Mesothelial cell of epicardium (in vitro differentiated cells): ENCODE measurements around the gene OR4D9. TPM values are rescaled to one million over a fixed set of nuclear protein-coding genes. Genes with fewer than 3 reads are reported as not detected.
"Not testable (repeated sequence)": the region's sequence is repeated elsewhere in the genome, so short reads cannot be mapped to it uniquely, and the experiment has no call there.

Experiments used
- DNase-seq, 2 experiments: peaks; one replicate each; pipeline ENCODE4 v3.0.0; 2021; ENCODE audit warnings: low spot score in 2 of 2; ENCODE audit not compliant: unreplicated experiment in 2 of 2
- H3K27ac Mint-ChIP-seq: 2 replicates; pipeline ENCODE4 v1.8.0; 2021; ENCODE audit warnings: mixed read lengths
- H3K27me3 Mint-ChIP-seq: 2 replicates; pipeline ENCODE4 v1.8.0; 2021; ENCODE audit warnings: low read depth, mixed read lengths
- H3K36me3 Mint-ChIP-seq: 2 replicates; pipeline ENCODE4 v1.8.0; 2021; ENCODE audit warnings: mixed read lengths
- H3K4me1 Mint-ChIP-seq: 2 replicates; pipeline ENCODE4 v1.8.0; 2021; ENCODE audit warnings: mixed read lengths
- H3K4me3 Mint-ChIP-seq: 2 replicates; pipeline ENCODE4 v1.8.0; 2021; ENCODE audit warnings: mild to moderate bottlenecking, moderate library complexity, mixed read lengths
- H3K9me3 Mint-ChIP-seq: 2 replicates; pipeline ENCODE4 v1.8.0; 2021; ENCODE audit warnings: mixed read lengths
- total RNA-seq: library from RNA; stranded (reverse); gene quantifications from 3 replicates; pipeline ENCODE4 v1.2.1, GENCODE V29; 2021
- TF ChIP-seq, protein P1 (sequence below): fragments of 200-600 bp; sonication (generic); IDR thresholded peaks from one replicate; pipeline ENCODE4 v1.5.0; 2021; ENCODE audit warnings: antibody characterized with exemption; ENCODE audit not compliant: unreplicated experiment

OR4D9 gene
- total RNA-seq, 1 donor from 2014 or later = not detected

DNA sequence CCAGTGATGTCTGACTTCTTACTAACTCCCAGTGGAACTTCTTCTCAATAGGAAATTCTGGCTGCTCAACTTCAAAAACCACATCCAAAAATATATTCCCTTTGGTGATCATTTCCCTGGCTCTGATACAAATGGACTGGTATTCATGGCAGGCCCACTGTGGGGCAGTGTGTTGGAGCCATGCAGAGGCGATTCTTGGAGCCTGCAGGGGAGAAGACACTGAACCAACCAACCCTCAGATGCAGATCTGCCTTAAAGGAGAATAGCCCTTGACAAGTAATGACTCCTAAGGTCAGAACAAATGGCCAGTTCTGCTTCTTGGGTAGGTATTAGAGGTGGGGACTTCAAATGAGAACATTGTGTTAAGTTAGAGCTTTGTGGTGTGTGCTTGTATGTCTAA lies 12.2 kb downstream of the OR4D9 start:
- DNase-seq = no peak
- Mint-ChIP-seq H3K36me3 (no peaks in the 10 kb centered on the region), H3K4me3 (no peak overlapping the region), H3K9me3 (no peaks in the 10 kb centered on the region), H3K27me3 (peaks cover 20% of the 10 kb centered on the region), H3K27ac (no peak overlapping the region), H3K4me1 (peaks cover 3% of the 10 kb centered on the region)
- TF ChIP-seq, protein P1, sequence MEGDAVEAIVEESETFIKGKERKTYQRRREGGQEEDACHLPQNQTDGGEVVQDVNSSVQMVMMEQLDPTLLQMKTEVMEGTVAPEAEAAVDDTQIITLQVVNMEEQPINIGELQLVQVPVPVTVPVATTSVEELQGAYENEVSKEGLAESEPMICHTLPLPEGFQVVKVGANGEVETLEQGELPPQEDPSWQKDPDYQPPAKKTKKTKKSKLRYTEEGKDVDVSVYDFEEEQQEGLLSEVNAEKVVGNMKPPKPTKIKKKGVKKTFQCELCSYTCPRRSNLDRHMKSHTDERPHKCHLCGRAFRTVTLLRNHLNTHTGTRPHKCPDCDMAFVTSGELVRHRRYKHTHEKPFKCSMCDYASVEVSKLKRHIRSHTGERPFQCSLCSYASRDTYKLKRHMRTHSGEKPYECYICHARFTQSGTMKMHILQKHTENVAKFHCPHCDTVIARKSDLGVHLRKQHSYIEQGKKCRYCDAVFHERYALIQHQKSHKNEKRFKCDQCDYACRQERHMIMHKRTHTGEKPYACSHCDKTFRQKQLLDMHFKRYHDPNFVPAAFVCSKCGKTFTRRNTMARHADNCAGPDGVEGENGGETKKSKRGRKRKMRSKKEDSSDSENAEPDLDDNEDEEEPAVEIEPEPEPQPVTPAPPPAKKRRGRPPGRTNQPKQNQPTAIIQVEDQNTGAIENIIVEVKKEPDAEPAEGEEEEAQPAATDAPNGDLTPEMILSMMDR = no peak

DNA sequence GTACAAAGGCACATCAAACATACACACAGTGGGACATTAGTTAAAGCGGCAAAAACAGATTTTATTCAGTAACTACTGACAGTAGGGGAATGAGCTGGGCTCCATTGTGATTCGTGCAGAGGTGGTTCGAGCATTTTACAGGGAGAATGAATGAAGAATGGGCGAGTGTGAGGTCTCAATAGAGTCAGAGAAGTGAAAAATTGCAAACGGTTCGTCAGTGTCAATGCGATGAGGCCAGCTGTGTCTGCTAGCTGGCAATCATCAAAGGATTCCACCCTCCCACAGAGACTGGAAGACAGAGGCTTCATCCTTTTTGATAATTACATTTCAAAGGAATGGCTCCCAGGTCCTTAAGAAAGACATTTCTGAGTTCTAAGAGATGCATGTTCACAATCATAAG lies 17.4 kb downstream of the OR4D9 start:
- Mint-ChIP-seq H3K27ac (no peak overlapping the region), H3K4me1 (peaks cover 9% of the 10 kb centered on the region), H3K36me3 (no peaks in the 10 kb centered on the region), H3K27me3 (peaks cover 10% of the 10 kb centered on the region), H3K9me3 (peaks cover 8% of the 10 kb centered on the region), H3K4me3 (no peak overlapping the region)
- TF ChIP-seq, protein P1 = no peak
- no peak for DNase-seq

DNA sequence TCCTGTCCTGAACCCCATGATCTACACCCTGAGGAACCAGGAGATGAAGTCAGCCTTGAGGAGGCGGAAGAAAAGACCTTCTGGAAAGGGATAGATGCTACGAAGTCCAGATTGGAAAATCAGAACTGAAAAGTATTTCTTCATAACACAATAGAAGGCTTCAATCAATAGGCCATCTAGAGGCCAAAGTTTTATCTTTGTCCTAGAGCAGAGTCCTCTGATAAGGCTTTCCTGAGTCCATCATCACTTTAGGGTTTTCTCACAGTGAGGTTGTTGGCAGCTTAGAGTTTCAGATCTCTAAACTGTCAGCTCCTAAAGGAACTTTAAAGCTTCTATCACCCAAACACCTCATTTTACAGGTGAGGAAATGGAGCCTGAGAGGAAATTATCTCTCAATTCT lies 21.3 kb downstream of the OR4D9 start:
- Mint-ChIP-seq H3K27me3 (no peaks in the 10 kb centered on the region), H3K9me3 (peaks cover 8% of the 10 kb centered on the region), H3K4me1 (peaks cover 15% of the 10 kb centered on the region), H3K27ac (no peak overlapping the region), H3K4me3 (no peak overlapping the region), H3K36me3 (no peaks in the 10 kb centered on the region)
- DNase-seq = no peak
- TF ChIP-seq, protein P1 = no peak

DNA sequence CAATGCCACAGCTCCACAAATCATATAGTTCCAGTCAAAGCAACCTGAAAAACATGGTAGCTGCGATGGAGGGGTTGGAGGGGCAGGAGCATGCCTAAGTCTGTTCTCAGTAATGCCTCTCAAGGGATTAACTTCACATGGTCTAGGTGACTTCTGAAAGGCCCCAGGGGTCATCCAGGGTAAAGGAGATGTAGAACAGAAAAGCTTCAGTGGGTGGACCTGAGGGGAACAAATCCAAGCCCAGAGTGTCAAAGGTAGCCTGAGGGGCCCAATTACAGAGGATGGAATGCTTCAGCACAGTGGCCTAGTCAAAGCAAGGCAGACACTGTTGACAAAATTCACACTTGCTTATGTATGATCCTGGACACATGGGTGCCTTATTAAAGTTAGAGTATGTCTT lies 23.3 kb downstream of the OR4D9 start:
- no peaks in the 10 kb centered on the region for H3K36me3 Mint-ChIP-seq
- H3K4me3 Mint-ChIP-seq = no peak overlapping the region
- no peaks in the 10 kb centered on the region for H3K27me3 Mint-ChIP-seq
- H3K27ac Mint-ChIP-seq = no peak overlapping the region
- DNase-seq = no peak
- TF ChIP-seq, protein P1 = no peak
- H3K4me1 Mint-ChIP-seq = peaks cover 10% of the 10 kb centered on the region
- H3K9me3 Mint-ChIP-seq = peaks cover 8% of the 10 kb centered on the region

DNA sequence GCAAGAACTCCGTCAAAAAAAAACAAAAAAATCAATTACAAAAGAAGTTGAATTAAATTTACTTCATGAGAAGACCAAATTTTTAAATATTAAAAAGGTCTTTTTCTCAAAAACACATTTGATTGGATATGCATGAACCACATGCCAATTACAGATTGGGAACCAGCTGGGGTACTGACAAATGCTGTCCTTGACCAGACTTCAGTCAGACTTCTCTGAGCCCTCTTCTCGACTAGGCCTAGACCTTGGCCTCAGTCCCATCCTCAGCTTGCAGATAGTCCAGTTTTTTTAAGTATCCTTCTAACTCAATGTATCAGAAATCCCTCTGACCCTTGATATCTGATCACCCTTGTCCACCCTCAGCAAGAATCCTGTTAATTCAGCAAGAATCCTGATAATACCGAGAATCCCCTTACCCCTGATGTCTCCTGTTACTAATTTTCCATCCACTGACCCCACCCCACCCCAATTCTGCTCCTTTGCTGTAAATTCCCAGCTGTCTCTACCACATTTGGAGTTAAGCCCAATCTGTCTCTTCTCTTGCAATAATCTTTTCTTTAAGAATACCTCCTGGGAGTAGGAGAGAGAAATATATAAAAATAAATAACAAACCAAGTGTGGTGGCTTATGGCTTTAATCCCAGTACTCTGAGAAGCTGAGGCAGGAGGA lies 30.9 kb downstream of the OR4D9 start:
- no peaks in the 10 kb centered on the region for H3K27me3 Mint-ChIP-seq

DNA sequence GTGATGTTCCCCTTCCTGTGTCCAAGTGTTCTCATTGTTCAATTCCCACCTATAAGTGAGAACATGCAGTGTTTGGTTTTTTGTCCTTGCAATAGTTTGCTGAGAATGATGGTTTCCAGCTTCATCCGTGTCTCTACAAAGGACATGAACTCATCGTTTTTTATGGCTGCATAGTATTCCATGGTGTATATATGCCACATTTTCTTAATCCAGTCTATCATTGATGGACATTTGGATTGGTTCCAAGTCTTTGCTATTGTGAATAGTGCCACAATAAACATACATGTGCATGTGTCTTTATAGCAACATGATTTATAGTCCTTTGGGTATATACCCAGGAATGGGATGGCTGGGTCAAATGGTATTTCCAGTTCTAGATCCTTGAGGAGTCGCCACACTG lies 32.4 kb downstream of the OR4D9 start:
- not testable (repeated sequence) for H3K9me3 Mint-ChIP-seq, H3K27ac Mint-ChIP-seq, H3K4me1 Mint-ChIP-seq, H3K4me3 Mint-ChIP-seq, H3K27me3 Mint-ChIP-seq, H3K36me3 Mint-ChIP-seq, DNase-seq

More for the DNA sequence above, 30.9 kb downstream of the OR4D9 start:
- peaks cover 7% of the 10 kb centered on the region for H3K4me1 Mint-ChIP-seq
- H3K27ac Mint-ChIP-seq = no peak overlapping the region
- H3K36me3 Mint-ChIP-seq = no peaks in the 10 kb centered on the region
- no peak for DNase-seq
- no peak overlapping the region for H3K4me3 Mint-ChIP-seq
- TF ChIP-seq, protein P1 = no peak
- H3K9me3 Mint-ChIP-seq = no peaks in the 10 kb centered on the region
